D721Med (cell line): ENCODE results near the gene COPS9.

Experiments used
- DNase-seq: peaks from one replicate; pipeline ENCODE4 v3.0.0; 2011; ENCODE audit warnings: low spot score; ENCODE audit not compliant: insufficient read length
- FAIRE-seq: peaks from 2 replicates; lab custom pipeline; 2011; peaks lifted over from hg19 to GRCh38; lab: Jason Lieb, UNC
- CTCF ChIP-seq: IDR thresholded peaks from 2 replicates; pipeline ENCODE4 v1.5.1; 2012; ENCODE audit warnings: mild to moderate bottlenecking, control low read depth; ENCODE audit not compliant: insufficient read depth; ENCODE audit errors: missing control alignments

COPS9 gene

GRCh38 chr2:240136013-240136670, at the start of gene COPS9:
Gene COPS9, minus strand, starts transcription at chr2:240136305. Its CDS starts 21 bp downstream, at chr2:240136284.
- no peak for TF ChIP-seq CTCF
- FAIRE-seq (no peak), DNase-seq (peak; percentile 96)

GRCh38 chr2:240184656-240185055, 48.6 kb upstream of the COPS9 start:
- FAIRE-seq (no peak), DNase-seq (no peak)
- TF ChIP-seq CTCF, result no peak

- FAIRE-seq, result no peak
- DNase-seq, result no peak
- no peak for TF ChIP-seq CTCF
Observed at GRCh38 chr2:240183875-240184590, 47.9 kb upstream of the COPS9 start.

GRCh38 chr2:240183006-240183874, 47.1 kb upstream of the COPS9 start:
- TF ChIP-seq CTCF, result no peak
- no peak for DNase-seq
- FAIRE-seq, result no peak

GRCh38 chr2:240182476-240182875, 46.4 kb upstream of the COPS9 start:
- TF ChIP-seq CTCF, result no peak
- DNase-seq, result no peak
- no peak for FAIRE-seq

GRCh38 chr2:240182001-240182400, 45.9 kb upstream of the COPS9 start:
- no peak for DNase-seq
- FAIRE-seq, result no peak
- TF ChIP-seq CTCF, result no peak
